ENCODE results near the gene PRSS8.

GRCh38 chr16:31149894-31150890 is 14.7 kb upstream of the PRSS8 start, which contains the start of gene PRSS36:
- TF ChIP-seq CTCF (conservative IDR thresholded peaks at IDR 0.05 in 1 of 2, IDR thresholded peaks at IDR 0.05 in 1 of 2; ENCODE audit: extremely low read depth in 1 of 2, insufficient read depth in 1 of 2, low read depth in 1 of 2, low read length in 2 of 2) (no peak), EZH2 (IDR thresholded peaks at IDR 0.05; ENCODE audit: borderline replicate concordance, low read length) (no peak)

Measured in mammary epithelial cell (primary cell).